OCI-LY3 (cell line): ENCODE results near the gene TMEM52B.
"Not testable (repeated sequence)": the region's sequence is repeated elsewhere in the genome, so short reads cannot be mapped to it uniquely, and the experiment has no call there.

Experiments used
- H2AFZ ChIP-seq: fragments of 200-600, 300-600 bp; shearing (Covaris generic); 2 replicates; pipeline ENCODE4 v1.6.0; 2014; ENCODE audit warnings: antibody characterized with exemption, low read depth, low read length
- H3K27ac ChIP-seq: fragments of 200-600, 300-600 bp; sonication (generic); 2 replicates; pipeline ENCODE4 v1.5.1; 2014; ENCODE audit warnings: mild to moderate bottlenecking, low read length, moderate library complexity, mixed read lengths
- H3K27me3 ChIP-seq: fragments of 200-600, 300-600 bp; sonication (generic); 2 replicates; pipeline ENCODE4 v1.6.1; 2014; ENCODE audit warnings: low read depth, low read length, mixed read lengths
- H3K36me3 ChIP-seq: fragments of 200-600, 300-600 bp; sonication (generic); replicated peaks from 2 replicates; pipeline ENCODE3; 2014; ENCODE audit warnings: low read depth, low read length, mixed read lengths
- H3K4me1 ChIP-seq: fragments of 300-600, 200-600 bp; sonication (generic); 2 replicates; pipeline ENCODE4 v1.6.1; 2014; ENCODE audit warnings: low read length, mixed read lengths
- H3K4me2 ChIP-seq: fragments of 200-600, 300-600 bp; sonication (generic); 2 replicates; pipeline ENCODE4 v1.6.1; 2014; ENCODE audit warnings: low read length, mixed read lengths
- H3K4me3 ChIP-seq: fragments of 300-600, 200-600 bp; sonication (generic); 2 replicates; pipeline ENCODE4 v1.5.1; 2014; ENCODE audit warnings: antibody characterized with exemption, mild to moderate bottlenecking, low read length, moderate library complexity
- H3K79me2 ChIP-seq: fragments of 300-600, 200-600 bp; shearing (Covaris generic); 2 replicates; pipeline ENCODE4 v1.6.1; 2014; ENCODE audit warnings: mild to moderate bottlenecking, low read length, mixed read lengths
- H3K9ac ChIP-seq: fragments of 300-600, 200-600 bp; shearing (Covaris generic); 2 replicates; pipeline ENCODE4 v1.6.0; 2014; ENCODE audit warnings: mild to moderate bottlenecking, low read length, moderate library complexity
- H3K9me3 ChIP-seq: fragments of 200-600, 300-600 bp; shearing (Covaris generic); 2 replicates; pipeline ENCODE4 v1.6.1; 2014; ENCODE audit warnings: low read length, mixed read lengths; ENCODE audit not compliant: insufficient read depth
- H4K20me1 ChIP-seq: fragments of 200-600, 300-600 bp; sonication (generic); 2 replicates; pipeline ENCODE4 v1.6.1; 2016; ENCODE audit warnings: low read length, mixed read lengths; ENCODE audit not compliant: insufficient read depth
- CTCF ChIP-seq: fragments of 200-600, 300-600 bp; sonication (generic); IDR thresholded peaks from 2 replicates; pipeline ENCODE4 v1.5.1; 2014; ENCODE audit warnings: antibody characterized with exemption, low read length, low read depth
- EZH2phosphoT487 ChIP-seq: fragments of 200-600 bp; shearing (Covaris generic); IDR thresholded peaks from 2 replicates; pipeline ENCODE4 v1.6.1; 2018; ENCODE audit warnings: antibody characterized with exemption, mixed run types, low read depth

Gene TMEM52B

DNA sequence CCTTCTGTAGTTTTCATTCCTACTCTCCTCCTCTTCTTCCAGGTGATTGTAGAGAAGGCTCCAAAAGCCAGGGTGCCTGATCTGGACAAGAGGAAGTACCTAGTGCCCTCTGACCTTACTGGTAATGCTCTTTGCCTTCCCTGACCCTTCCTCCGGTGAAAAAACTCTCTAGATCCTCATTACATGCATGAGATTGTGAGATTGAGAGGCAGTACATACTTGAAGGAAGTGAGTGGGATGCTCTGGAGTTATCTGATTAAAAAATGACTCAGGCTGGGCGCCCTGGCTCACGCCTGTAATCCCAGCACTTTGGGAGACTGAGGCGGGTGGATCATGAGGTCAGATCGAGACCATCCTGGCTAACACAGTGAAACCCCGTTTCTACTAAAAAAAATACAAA, 39.2 kb downstream of the TMEM52B start:
- no peaks in the 10 kb centered on the region for H3K9me3 ChIP-seq
- H3K4me1 ChIP-seq = peaks cover 9% of the 10 kb centered on the region
- H3K4me2 ChIP-seq = no peak overlapping the region
- no peak overlapping the region for H2AFZ ChIP-seq
- H3K9ac ChIP-seq = no peak overlapping the region
- no peaks in the 10 kb centered on the region for H4K20me1 ChIP-seq
- TF ChIP-seq EZH2phosphoT487 = no peak
- no peak for TF ChIP-seq CTCF
- no peak overlapping the region for H3K4me3 ChIP-seq
- H3K36me3 ChIP-seq = no peaks in the 10 kb centered on the region
- no peak overlapping the region for H3K27ac ChIP-seq
- no peaks in the 10 kb centered on the region for H3K79me2 ChIP-seq
- peaks cover 21% of the 10 kb centered on the region for H3K27me3 ChIP-seq

- Histone ChIP-seq H3K36me3 (no peaks in the 10 kb centered on the region), H3K4me1 (no peaks in the 10 kb centered on the region), H3K9me3 (no peaks in the 10 kb centered on the region), H3K27me3 (peaks cover 2% of the 10 kb centered on the region; the same call in 1 of the 2 replicates), H2AFZ (no peak overlapping the region), H3K4me2 (no peak overlapping the region), H3K4me3 (no peak overlapping the region), H4K20me1 (no peaks in the 10 kb centered on the region), H3K79me2 (no peaks in the 10 kb centered on the region), H3K27ac (no peak overlapping the region), H3K9ac (no peak overlapping the region)
- TF ChIP-seq CTCF (no peak), EZH2phosphoT487 (no peak)
These were observed 41.7 kb downstream of the TMEM52B start for GRCh38 chr12:10220398-10221077.

DNA sequence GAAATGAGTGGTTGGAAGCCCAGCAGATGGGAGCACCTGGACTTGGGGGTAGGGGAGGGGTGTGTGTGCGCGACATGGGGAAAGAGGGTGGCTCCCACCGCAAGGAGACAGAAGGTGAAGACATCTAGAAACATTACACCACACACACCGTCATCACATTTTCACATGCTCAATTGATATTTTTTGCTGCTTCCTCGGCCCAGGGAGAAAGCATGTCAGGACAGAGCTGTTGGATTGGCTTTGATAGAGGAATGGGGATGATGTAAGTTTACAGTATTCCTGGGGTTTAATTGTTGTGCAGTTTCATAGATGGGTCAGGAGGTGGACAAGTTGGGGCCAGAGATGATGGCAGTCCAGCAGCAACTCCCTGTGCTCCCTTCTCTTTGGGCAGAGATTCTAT, 43.0 kb downstream of the TMEM52B start:
- Histone ChIP-seq H3K27ac (no peak overlapping the region), H2AFZ (no peak overlapping the region), H3K36me3 (no peaks in the 10 kb centered on the region), H3K79me2 (no peaks in the 10 kb centered on the region), H3K4me2 (no peak overlapping the region), H3K9ac (no peak overlapping the region), H3K9me3 (no peaks in the 10 kb centered on the region), H4K20me1 (no peaks in the 10 kb centered on the region), H3K27me3 (no peaks in the 10 kb centered on the region), H3K4me1 (no peaks in the 10 kb centered on the region), H3K4me3 (no peak overlapping the region)
- TF ChIP-seq EZH2phosphoT487 = no peak
- TF ChIP-seq CTCF = no peak

DNA sequence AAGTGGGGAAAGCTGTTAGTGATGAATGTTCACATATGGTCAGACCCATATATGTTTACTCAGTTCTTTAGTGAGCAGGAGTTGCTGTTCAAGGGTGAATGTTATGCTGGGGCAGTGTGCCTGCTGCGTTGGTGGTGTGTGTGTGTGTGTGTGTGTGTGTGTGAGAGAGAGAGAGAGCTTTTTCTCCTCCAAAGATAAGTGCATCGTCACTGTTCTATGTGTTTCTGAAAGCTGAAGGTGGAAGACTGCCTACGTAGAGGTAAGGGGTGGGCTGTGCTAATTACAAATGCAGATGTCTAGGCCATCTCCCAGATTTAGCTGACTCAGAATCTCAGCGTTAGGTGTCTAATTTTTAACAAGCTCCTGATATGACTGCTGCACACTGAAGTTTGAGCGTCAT, 44.4 kb downstream of the TMEM52B start:
- no peak overlapping the region for H3K4me2 ChIP-seq
- H3K4me3 ChIP-seq = no peak overlapping the region
- no peak overlapping the region for H3K27ac ChIP-seq
- H4K20me1 ChIP-seq = no peaks in the 10 kb centered on the region
- no peak overlapping the region for H3K9ac ChIP-seq
- H3K79me2 ChIP-seq = no peaks in the 10 kb centered on the region
- TF ChIP-seq EZH2phosphoT487 (no peak), CTCF (no peak)
- no peak overlapping the region for H2AFZ ChIP-seq
- no peaks in the 10 kb centered on the region for H3K9me3 ChIP-seq
- no peaks in the 10 kb centered on the region for H3K4me1 ChIP-seq
- no peaks in the 10 kb centered on the region for H3K27me3 ChIP-seq
- H3K36me3 ChIP-seq = no peaks in the 10 kb centered on the region

- not testable (repeated sequence) for H3K27ac ChIP-seq, H3K4me2 ChIP-seq, H3K9me3 ChIP-seq, H3K4me1 ChIP-seq, H2AFZ ChIP-seq, H4K20me1 ChIP-seq, H3K36me3 ChIP-seq, H3K79me2 ChIP-seq, H3K9ac ChIP-seq, H3K27me3 ChIP-seq, H3K4me3 ChIP-seq
These were observed 46.6 kb downstream of the TMEM52B start for GRCh38 chr12:10225426-10225825.
